Endothelial cell of umbilical vein (primary cell): ENCODE data around the gene KIAA1958. TPM values are rescaled to one million over a fixed set of nuclear protein-coding genes. Genes with fewer than 3 reads are reported as not detected.

ENCODE experiments used
- BruUV-seq: library from RNA; stranded (reverse); fragments of 400-500 nt; replicated peaks from 2 replicates; lab custom pipeline; 2021; lab: Mats Ljungman, UMichigan
- CTCF ChIA-PET: fragments of 300-600, 350-600 bp; sonication (Branson Sonifier 250); formaldehyde crosslinking; loops from one replicate; lab custom pipeline; 2021; ENCODE audit warnings: antibody characterized with exemption, inconsistent platforms; lab: Charles Lee
- POLR2A ChIA-PET: fragments of 300-600, 350-600 bp; sonication (Branson Sonifier 250); formaldehyde crosslinking; loops from one replicate; lab custom pipeline; 2021; ENCODE audit warnings: antibody characterized with exemption, inconsistent platforms; lab: Charles Lee
- DNase-seq: peaks from one replicate; pipeline ENCODE4 v3.0.0-alpha.2; 2011; ENCODE audit warnings: low read depth, low spot score
- FAIRE-seq: peaks from 2 replicates; lab custom pipeline; 2011; peaks lifted over from hg19 to GRCh38; lab: Jason Lieb, UNC
- H2AFZ ChIP-seq: 2 replicates; pipeline ENCODE4 v1.6.0; 2012; ENCODE audit warnings: low read depth, low read length, control low read depth, inconsistent platforms
- H3K27ac ChIP-seq: 2 replicates; pipeline ENCODE4 v1.5.1; 2011; ENCODE audit warnings: low read depth, mild to moderate bottlenecking, control low read depth, low read length, moderate library complexity; ENCODE audit not compliant: insufficient read depth
- H3K27me3 ChIP-seq, 2 experiments: 2 replicates each; pipeline versions ENCODE4 v1.6.0 to v1.6.1; 2011; ENCODE audit warnings: low read length in 2 of 2, mixed read lengths in 1 of 2; ENCODE audit not compliant: control insufficient read depth in 2 of 2, insufficient read depth in 2 of 2
- H3K36me3 ChIP-seq, 2 experiments: 2 replicates in 1 of 2; 3 replicates in 1 of 2; pipeline ENCODE4 v1.5.1; 2011; ENCODE audit warnings: low read length in 2 of 2, mild to moderate bottlenecking in 1 of 2, moderate library complexity in 1 of 2; ENCODE audit not compliant: control insufficient read depth in 2 of 2, insufficient read depth in 2 of 2; ENCODE audit errors: extremely low read depth in 1 of 2
- H3K4me1 ChIP-seq: 3 replicates; pipeline ENCODE4 v1.5.1; 2011; ENCODE audit warnings: mild to moderate bottlenecking, low read length; ENCODE audit not compliant: control insufficient read depth, insufficient read depth; ENCODE audit errors: extremely low read depth
- H3K4me2 ChIP-seq: 2 replicates; pipeline ENCODE4 v1.6.1; 2011; ENCODE audit warnings: low read length, control low read depth, mixed read lengths; ENCODE audit not compliant: insufficient read depth
- H3K4me3 ChIP-seq, 3 experiments: fragments of 200-600 bp in 1 of 3; sonication (generic), shearing (Covaris generic) in 1 of 3; replicated peaks in 1 of 3; 2 replicates each; pipeline ENCODE4 v1.5.1; 2011 to 2016; ENCODE audit warnings: control low read depth in 3 of 3, low read length in 3 of 3, mild to moderate bottlenecking in 2 of 3, inconsistent platforms in 1 of 3, low read depth in 1 of 3, moderate library complexity in 1 of 3; ENCODE audit not compliant: insufficient read depth in 1 of 3
- H3K79me2 ChIP-seq: 2 replicates; pipeline ENCODE4 v1.6.0; 2012; ENCODE audit warnings: low read length, inconsistent platforms; ENCODE audit not compliant: control insufficient read depth, insufficient read depth
- H3K9ac ChIP-seq: replicated peaks from 2 replicates; pipeline ENCODE3; 2011; ENCODE audit warnings: low read length, control low read depth; ENCODE audit not compliant: insufficient read depth; ENCODE audit errors: extremely low read depth
- H3K9me1 ChIP-seq: replicated peaks from 3 replicates; pipeline ENCODE4 v1.6.0; 2011; ENCODE audit warnings: mild to moderate bottlenecking, low read length; ENCODE audit not compliant: control insufficient read depth, insufficient read depth; ENCODE audit errors: extremely low read depth
- H3K9me3 ChIP-seq: replicated peaks from 2 replicates; pipeline ENCODE4 v1.5.1; 2012; ENCODE audit warnings: low read length, inconsistent platforms; ENCODE audit not compliant: control insufficient read depth, insufficient read depth
- H4K20me1 ChIP-seq: replicated peaks from 2 replicates; pipeline ENCODE3; 2011; ENCODE audit warnings: mild to moderate bottlenecking, low read length; ENCODE audit not compliant: control insufficient read depth, insufficient read depth; ENCODE audit errors: extremely low read depth
- CTCF ChIP-seq, 2 donors: IDR thresholded peaks; 1 replicate in 1 of 2; 2 replicates in 1 of 2; pipeline ENCODE4 v1.5.1; 2011; ENCODE audit warnings: low read length in 2 of 2, mild to moderate bottlenecking in 2 of 2, moderate library complexity in 2 of 2, control low read depth in 1 of 2, inconsistent platforms in 1 of 2, low read depth in 1 of 2; ENCODE audit not compliant: insufficient read depth in 1 of 2; ENCODE audit errors: extremely low read depth in 1 of 2
- EZH2 ChIP-seq: IDR thresholded peaks from 2 replicates; pipeline ENCODE4 v1.6.1; 2012; ENCODE audit warnings: borderline replicate concordance, low read depth, mild to moderate bottlenecking, moderate library complexity, low read length, inconsistent platforms; ENCODE audit not compliant: severe bottlenecking
- FOS ChIP-seq: IDR thresholded peaks from 2 replicates; pipeline ENCODE4 v1.6.1; 2011; ENCODE audit warnings: mild to moderate bottlenecking, low read length, moderate library complexity, borderline replicate concordance; ENCODE audit not compliant: insufficient read depth
- GATA2 ChIP-seq: IDR thresholded peaks from 2 replicates; pipeline ENCODE4 v1.7.0; 2011; ENCODE audit warnings: low read depth, mild to moderate bottlenecking, moderate library complexity, mixed read lengths, low read length; ENCODE audit not compliant: insufficient read length, insufficient read depth
- JUN ChIP-seq: IDR thresholded peaks from 2 replicates; pipeline ENCODE4 v1.6.1; 2011; ENCODE audit warnings: borderline replicate concordance, low read depth; ENCODE audit not compliant: insufficient read length, insufficient read depth
- MAX ChIP-seq: IDR thresholded peaks from 2 replicates; pipeline ENCODE4 v1.6.1; 2011; ENCODE audit not compliant: insufficient read depth, insufficient read length
- MYC ChIP-seq: IDR thresholded peaks from one replicate; pipeline ENCODE4 v1.6.1; 2011; ENCODE audit warnings: mild to moderate bottlenecking, low read depth, low read length
- POLR2A ChIP-seq: IDR thresholded peaks from 2 replicates; pipeline ENCODE4 v1.6.1; 2012; ENCODE audit warnings: low read depth, mild to moderate bottlenecking, control low read depth, low read length
- POLR2AphosphoS5 ChIP-seq: IDR thresholded peaks from 2 replicates; pipeline ENCODE4 v1.6.1; 2012; ENCODE audit warnings: low read depth, mild to moderate bottlenecking, control low read depth, low read length, moderate library complexity; ENCODE audit not compliant: insufficient read depth
- dilution Hi-C: fragments of 300-500 bp; cut with MboI; formaldehyde crosslinking; loops from one replicate; pipeline ENCODE4 v1.15.0; 2019; ENCODE audit warnings: low sequenced_read_pairs; ENCODE audit not compliant: extremely low pct_ligation_motif_present
- intact Hi-C: fragments of 100-400 bp; cut with micrococcal nuclease; formaldehyde crosslinking; loops from one replicate; pipeline ENCODE4 v1.10.0; 2022
- polyA plus RNA-seq, 4 experiments: library from polyadenylated mRNA; depleted of rRNA in 3 of 4; stranded (reverse) in 3 of 4; unstranded in 1 of 4; fragments of >200 nt; gene quantifications; 2 replicates each; pipeline versions ENCODE4 v1.2.1 to v1.2.3, GENCODE V29; 2011 to 2012; ENCODE audit warnings: missing spikeins in 1 of 4
- total RNA-seq: library from RNA; stranded (reverse); gene quantifications from 2 replicates; pipeline ENCODE4 v1.2.3, GENCODE V29; 2021

The KIAA1958 gene
- total and polyA plus RNA-seq, 2 donors (not counting 3 experiments of a cell fraction or from before 2014, with no cell fraction given) = 1.7 to 5.0 TPM

GRCh38 chr9:112479221-112479620 is 7.4 kb upstream of the KIAA1958 start:
- Histone ChIP-seq H3K79me2 (no peaks in the 10 kb centered on the region), H3K9me3 (no peaks in the 10 kb centered on the region), H3K4me1 (no peaks in the 10 kb centered on the region), H3K27ac (no peak overlapping the region), H4K20me1 (no peaks in the 10 kb centered on the region), H3K27me3 (no peaks in the 10 kb centered on the region), H3K9me1 (no peaks in the 10 kb centered on the region), H3K36me3 (no peaks in the 10 kb centered on the region), H3K4me3 (no peak overlapping the region), H2AFZ (no peak overlapping the region), H3K9ac (no peak overlapping the region), H3K4me2 (no peak overlapping the region)
- intact Hi-C loops = no loop called here
- no peak for TF ChIP-seq POLR2AphosphoS5
- TF ChIP-seq MYC = no peak
- TF ChIP-seq JUN = no peak
- no peak for TF ChIP-seq GATA2
- no peak for TF ChIP-seq FOS
- CTCF ChIA-PET = interaction anchor here (0.9 to 1.1 kb wide), 2 partner anchors 11 to 29 kb away, joined by 3 read pairs; no protein-coding TSS in a partner anchor
- DNase-seq = no peak
- no peak for FAIRE-seq
- dilution Hi-C loops = no loop called here
- no TSS peak for BruUV-seq
- POLR2A ChIA-PET = no interaction called here

- Histone ChIP-seq H4K20me1 (no peaks in the 10 kb centered on the region), H3K9me1 (no peaks in the 10 kb centered on the region), H2AFZ (no peak overlapping the region), H3K9ac (no peak overlapping the region), H3K9me3 (no peaks in the 10 kb centered on the region), H3K4me2 (no peak overlapping the region), H3K27ac (no peak overlapping the region), H3K36me3 (no peaks in the 10 kb centered on the region), H3K79me2 (peaks cover 2% of the 10 kb centered on the region), H3K27me3 (no peaks in the 10 kb centered on the region), H3K4me1 (peaks cover 4% of the 10 kb centered on the region), H3K4me3 (no peak overlapping the region)
- no peak for FAIRE-seq
- CTCF ChIA-PET = no interaction called here
- dilution Hi-C loops = no loop called here
- TF ChIP-seq JUN (no peak), EZH2 (no peak), MYC (no peak), POLR2A (no peak), FOS (no peak), MAX (no peak), POLR2AphosphoS5 (no peak), GATA2 (no peak), CTCF (IDR thresholded peaks at IDR 0.05; ENCODE audit: extremely low read depth in 1 of 2, insufficient read depth in 1 of 2, low read depth in 1 of 2, low read length in 2 of 2) (no peak)
- intact Hi-C loops = loop anchor here (5.0 kb wide), 1 partner anchor 107 kb away; no protein-coding TSS in a partner anchor
- POLR2A ChIA-PET = no interaction called here
- no TSS peak for BruUV-seq
- DNase-seq = no peak
Measured at GRCh38 chr9:112484607-112485006, 2.0 kb upstream of the KIAA1958 start.
